HCT116 (cell line): ENCODE results near the gene PCSK6.

ENCODE experiments used
- EZH2 ChIP-seq: fragments of 200-600 bp; sonication (generic); IDR thresholded peaks from 2 replicates; pipeline ENCODE4 v1.6.1; 2017; ENCODE audit warnings: antibody characterized with exemption, mixed run types
- POLR2A ChIP-seq: IDR thresholded peaks from 2 replicates; pipeline ENCODE4 v1.7.0; 2011; ENCODE audit warnings: borderline replicate concordance; ENCODE audit not compliant: insufficient read depth, insufficient read length; ENCODE audit errors: extremely low read depth
- POLR2AphosphoS5 ChIP-seq: IDR thresholded peaks from 2 replicates; pipeline ENCODE4 v1.6.1; 2011; ENCODE audit warnings: mild to moderate bottlenecking, low read depth, low read length, moderate library complexity
- SP1 ChIP-seq: IDR thresholded peaks from 2 replicates; pipeline ENCODE4 v1.6.1; 2012; ENCODE audit warnings: low read depth
- TCF7L2 ChIP-seq: IDR thresholded peaks from 2 replicates; pipeline ENCODE4 v1.7.0; 2011; ENCODE audit warnings: borderline replicate concordance, inconsistent platforms; ENCODE audit not compliant: insufficient read depth, insufficient read length; ENCODE audit errors: extremely low read depth
- TF ChIP-seq, protein P1 (sequence below), 3 experiments: fragments of 200-600 bp in 1 of 3; sonication (generic) in 1 of 3; IDR thresholded peaks in 2 of 3; conservative IDR thresholded peaks in 1 of 3; 2 replicates each; pipeline ENCODE4 v1.5.1; 2012 to 2017; ENCODE audit warnings: low read depth in 2 of 3, low read length in 2 of 3, antibody characterized with exemption in 1 of 3, borderline replicate concordance in 1 of 3, control low read depth in 1 of 3, mild to moderate bottlenecking in 1 of 3, mixed read lengths in 1 of 3, mixed run types in 1 of 3, moderate library complexity in 1 of 3; ENCODE audit not compliant: insufficient read depth in 1 of 3

- TF ChIP-seq TCF7L2 (no peak), EZH2 (no peak), POLR2A (no peak), SP1 (no peak), POLR2AphosphoS5 (no peak)
- TF ChIP-seq, protein P1, sequence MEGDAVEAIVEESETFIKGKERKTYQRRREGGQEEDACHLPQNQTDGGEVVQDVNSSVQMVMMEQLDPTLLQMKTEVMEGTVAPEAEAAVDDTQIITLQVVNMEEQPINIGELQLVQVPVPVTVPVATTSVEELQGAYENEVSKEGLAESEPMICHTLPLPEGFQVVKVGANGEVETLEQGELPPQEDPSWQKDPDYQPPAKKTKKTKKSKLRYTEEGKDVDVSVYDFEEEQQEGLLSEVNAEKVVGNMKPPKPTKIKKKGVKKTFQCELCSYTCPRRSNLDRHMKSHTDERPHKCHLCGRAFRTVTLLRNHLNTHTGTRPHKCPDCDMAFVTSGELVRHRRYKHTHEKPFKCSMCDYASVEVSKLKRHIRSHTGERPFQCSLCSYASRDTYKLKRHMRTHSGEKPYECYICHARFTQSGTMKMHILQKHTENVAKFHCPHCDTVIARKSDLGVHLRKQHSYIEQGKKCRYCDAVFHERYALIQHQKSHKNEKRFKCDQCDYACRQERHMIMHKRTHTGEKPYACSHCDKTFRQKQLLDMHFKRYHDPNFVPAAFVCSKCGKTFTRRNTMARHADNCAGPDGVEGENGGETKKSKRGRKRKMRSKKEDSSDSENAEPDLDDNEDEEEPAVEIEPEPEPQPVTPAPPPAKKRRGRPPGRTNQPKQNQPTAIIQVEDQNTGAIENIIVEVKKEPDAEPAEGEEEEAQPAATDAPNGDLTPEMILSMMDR (IDR thresholded peaks at IDR 0.05 in 2 of 3, conservative IDR thresholded peaks at IDR 0.05 in 1 of 3; ENCODE audit: borderline replicate concordance in 1 of 3, insufficient read depth in 1 of 3, low read depth in 2 of 3, low read length in 2 of 3), result no peak
Observed at GRCh38 chr15:101401286-101401685, 88.2 kb downstream of the PCSK6 start.
